Spleen (tissue), 7 donors: ENCODE measurements around the gene EXTL1.

Experiments used
- POLR2A ChIP-seq, 3 donors: fragments of 450-650 bp; IDR thresholded peaks; one replicate each; pipeline ENCODE4 v1.5.1; 2017; ENCODE audit warnings: antibody characterized with exemption in 3 of 3, mild to moderate bottlenecking in 1 of 3
- POLR2AphosphoS5 ChIP-seq, 3 donors: sonication (generic); formaldehyde crosslinking; IDR thresholded peaks; one replicate each; pipeline ENCODE4 v1.5.1; 2017; ENCODE audit warnings: antibody characterized with exemption in 3 of 3
- TF ChIP-seq, protein P1 (sequence below), 11 experiments: fragments of 200-600 bp in 7 of 11; fragments of 450-650 bp in 4 of 11; sonication (generic) in 4 of 11; IDR thresholded peaks in 8 of 11; conservative IDR thresholded peaks in 3 of 11; 1 replicate in 7 of 11; 2 replicates in 4 of 11; pipeline versions ENCODE4 v1.4.0 to v1.8.0; 2016 to 2021; ENCODE audit warnings: antibody characterized with exemption in 11 of 11, inconsistent platforms in 4 of 11, mild to moderate bottlenecking in 1 of 11
- donor health status: DM: no; HTN: no; CAD: no; lungs with moderate emphysema.
- donor health status: DM: no; HTN: no; CAD: no.
- donor health status: DM: no; HTN: no; CAD: no.

DNA sequence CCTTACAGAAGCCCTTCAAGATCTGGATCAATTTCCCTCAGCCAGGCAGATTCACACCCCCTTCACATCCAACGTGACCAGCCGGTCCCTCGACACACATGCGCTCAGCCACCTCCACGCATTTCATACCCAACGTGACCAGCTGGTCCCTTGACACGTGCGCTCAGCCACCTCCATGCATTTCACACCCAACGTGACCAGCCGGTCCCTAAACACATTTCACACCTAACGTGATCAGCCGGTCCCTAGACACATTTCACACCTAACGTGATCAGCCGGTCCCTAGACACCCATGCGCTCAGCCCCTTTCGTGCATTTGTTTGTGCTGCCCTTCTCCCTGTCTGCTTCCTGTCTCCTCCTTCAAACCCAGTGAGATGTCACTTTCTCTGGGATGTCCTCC lies 14.9 kb upstream of the EXTL1 start:
- TF ChIP-seq, protein P1, sequence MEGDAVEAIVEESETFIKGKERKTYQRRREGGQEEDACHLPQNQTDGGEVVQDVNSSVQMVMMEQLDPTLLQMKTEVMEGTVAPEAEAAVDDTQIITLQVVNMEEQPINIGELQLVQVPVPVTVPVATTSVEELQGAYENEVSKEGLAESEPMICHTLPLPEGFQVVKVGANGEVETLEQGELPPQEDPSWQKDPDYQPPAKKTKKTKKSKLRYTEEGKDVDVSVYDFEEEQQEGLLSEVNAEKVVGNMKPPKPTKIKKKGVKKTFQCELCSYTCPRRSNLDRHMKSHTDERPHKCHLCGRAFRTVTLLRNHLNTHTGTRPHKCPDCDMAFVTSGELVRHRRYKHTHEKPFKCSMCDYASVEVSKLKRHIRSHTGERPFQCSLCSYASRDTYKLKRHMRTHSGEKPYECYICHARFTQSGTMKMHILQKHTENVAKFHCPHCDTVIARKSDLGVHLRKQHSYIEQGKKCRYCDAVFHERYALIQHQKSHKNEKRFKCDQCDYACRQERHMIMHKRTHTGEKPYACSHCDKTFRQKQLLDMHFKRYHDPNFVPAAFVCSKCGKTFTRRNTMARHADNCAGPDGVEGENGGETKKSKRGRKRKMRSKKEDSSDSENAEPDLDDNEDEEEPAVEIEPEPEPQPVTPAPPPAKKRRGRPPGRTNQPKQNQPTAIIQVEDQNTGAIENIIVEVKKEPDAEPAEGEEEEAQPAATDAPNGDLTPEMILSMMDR (IDR thresholded peaks at IDR 0.05 in 8 of 11, conservative IDR thresholded peaks at IDR 0.05 in 3 of 11), result no peak
- TF ChIP-seq POLR2A (IDR thresholded peaks at IDR 0.05), result no peak
- TF ChIP-seq POLR2AphosphoS5 (IDR thresholded peaks at IDR 0.05), result no peak
